Kidney (tissue), 14 donors: ENCODE results near the gene SREBF1. TPM values are rescaled to one million over a fixed set of nuclear protein-coding genes. Genes with fewer than 3 reads are reported as not detected.

Experiments used
- DNase-seq, 5 donors: peaks; one replicate each; pipeline ENCODE4 v3.0.0-alpha.2; 2013 to 2020
- FAIRE-seq: peaks from 2 replicates; lab custom pipeline; 2012; peaks lifted over from hg19 to GRCh38; lab: Jason Lieb, UNC
- H3K27ac ChIP-seq, 2 donors: one replicate each; pipeline ENCODE4 v1.7.0; 2013; ENCODE audit warnings: low read depth in 2 of 2, low read length in 2 of 2, inconsistent platforms in 1 of 2
- H3K27me3 ChIP-seq: one replicate; pipeline ENCODE4 v1.7.1; 2013; ENCODE audit warnings: low read length, inconsistent platforms; ENCODE audit not compliant: control insufficient read depth, insufficient read depth
- H3K36me3 ChIP-seq, 3 donors: one replicate each; pipeline versions ENCODE4 v1.7.0 to v1.7.1; 2013; ENCODE audit warnings: low read length in 3 of 3, control low read depth in 1 of 3, inconsistent platforms in 1 of 3; ENCODE audit not compliant: insufficient read depth in 3 of 3, control insufficient read depth in 2 of 3
- H3K4me1 ChIP-seq, 3 donors: one replicate each; pipeline versions ENCODE4 v1.7.0 to v1.7.1; 2013; ENCODE audit warnings: low read length in 3 of 3, inconsistent platforms in 1 of 3, low read depth in 1 of 3; ENCODE audit not compliant: control insufficient read depth in 2 of 3, insufficient read depth in 2 of 3
- H3K4me3 ChIP-seq, 3 donors: one replicate each; pipeline versions ENCODE4 v1.7.0 to v1.8.1; 2013; ENCODE audit warnings: low read length in 3 of 3, control low read depth in 1 of 3, inconsistent platforms in 1 of 3
- H3K9ac ChIP-seq, 3 donors: one replicate each; pipeline versions ENCODE4 v1.7.0 to v1.7.1; 2013; ENCODE audit warnings: low read length in 3 of 3, control low read depth in 1 of 3, inconsistent platforms in 1 of 3
- H3K9me3 ChIP-seq, 3 donors: one replicate each; pipeline versions ENCODE4 v1.7.0 to v1.7.1; 2013; ENCODE audit warnings: low read length in 3 of 3, control low read depth in 1 of 3, inconsistent platforms in 1 of 3; ENCODE audit not compliant: control insufficient read depth in 2 of 3, insufficient read depth in 1 of 3
- CTCF ChIP-seq: IDR thresholded peaks from 3 replicates; pipeline ENCODE4 v1.5.1; 2012; ENCODE audit warnings: mild to moderate bottlenecking, moderate library complexity, borderline replicate concordance; ENCODE audit not compliant: insufficient read depth; ENCODE audit errors: extremely low read depth
- intact Hi-C: fragments of 100-400 bp; cut with DNase I; formaldehyde crosslinking; loops from one replicate; pipeline ENCODE4 v1.11.1; 2022
- polyA plus RNA-seq: library from polyadenylated mRNA; stranded (reverse); fragments of 350-450 nt; fragmentation: Illumina TruSeq; extraction: RNeasy Lipid Tissue Mini Kit (QIAGEN cat#74804); gene quantifications from one replicate; pipeline ENCODE4 v1.2.3, GENCODE V29; 2014; ENCODE audit warnings: low read depth, low replicate concordance; ENCODE audit not compliant: insufficient read depth
- total RNA-seq: library from RNA; stranded (reverse); fragmentation: NEBNext Ultra II Directional; extraction: Animal tissue kit (Norgen Biotek cat#: 25700); gene quantifications from one replicate; pipeline ENCODE4 v1.2.1, GENCODE V29; 2021
- donor health status: control.
- donor health status: control.
- donor health status: control.
- donor health status: control.
- donor health status: control.
- donor health status: DM: yes; HTN: yes; CAD: no.
- donor health status: Normal renal cell carcinoma (clear cell type).

The SREBF1 gene
- total and polyA plus RNA-seq, 2 donors from 2014 or later, result 37.6 to 48.3 TPM

- H3K36me3 ChIP-seq, result no peaks in the 10 kb centered on the region
- intact Hi-C loops, result no loop called here
- DNase-seq (no peak), FAIRE-seq (no peak)
- H3K9ac ChIP-seq, result no peak overlapping the region
- TF ChIP-seq CTCF, result no peak
- H3K4me3 ChIP-seq, result no peak overlapping the region
- no peaks in the 10 kb centered on the region for H3K27me3 ChIP-seq
- no peaks in the 10 kb centered on the region for H3K9me3 ChIP-seq
- no peak overlapping the region for H3K27ac ChIP-seq
- H3K4me1 ChIP-seq, result peaks cover 0 to 9% (median 0%) of the 10 kb centered on the region in 3 donors
Observed at GRCh38 chr17:17806035-17806434, 30.8 kb downstream of the SREBF1 start.

- no peak for TF ChIP-seq CTCF
- H3K27ac ChIP-seq, result no peak overlapping the region
- H3K4me3 ChIP-seq, result no peak overlapping the region
- intact Hi-C loops, result no loop called here
- no peaks in the 10 kb centered on the region for H3K27me3 ChIP-seq
- no peak overlapping the region for H3K9ac ChIP-seq
- H3K9me3 ChIP-seq, result no peaks in the 10 kb centered on the region
- H3K36me3 ChIP-seq, result no peaks in the 10 kb centered on the region
- H3K4me1 ChIP-seq, result peaks cover 0 to 6% (median 0%) of the 10 kb centered on the region in 3 donors
- DNase-seq, result no peak
- no peak for FAIRE-seq
Observed at GRCh38 chr17:17805575-17805974, 31.2 kb downstream of the SREBF1 start.

GRCh38 chr17:17804007-17804406 lies 32.8 kb downstream of the SREBF1 start:
- no peaks in the 10 kb centered on the region for H3K9me3 ChIP-seq
- intact Hi-C loops, result no loop called here
- H3K27ac ChIP-seq, result no peak overlapping the region
- no peaks in the 10 kb centered on the region for H3K27me3 ChIP-seq
- FAIRE-seq, result no peak
- no peak for TF ChIP-seq CTCF
- peaks cover 0 to 6% (median 0%) of the 10 kb centered on the region in 3 donors for H3K4me1 ChIP-seq
- no peak for DNase-seq
- H3K9ac ChIP-seq, result no peak overlapping the region
- no peak overlapping the region for H3K4me3 ChIP-seq
- no peaks in the 10 kb centered on the region for H3K36me3 ChIP-seq
